GM12891 (cell line): ENCODE data around the gene THPO.
A peak's percentile ranks its signal among the peaks of the same experiment; 100 is the strongest.

Source experiments
- DNase-seq: peaks from one replicate; pipeline ENCODE4 v3.0.0; 2011; ENCODE audit warnings: low spot score; ENCODE audit not compliant: insufficient read length
- FAIRE-seq: peaks from 2 replicates; lab custom pipeline; 2011; peaks lifted over from hg19 to GRCh38; lab: Jason Lieb, UNC
- PAX5 ChIP-seq: IDR thresholded peaks from 2 replicates; pipeline ENCODE4 v1.6.1; 2011; ENCODE audit warnings: low read length, moderate library complexity, mild to moderate bottlenecking; ENCODE audit not compliant: insufficient read depth, severe bottlenecking
- POLR2A ChIP-seq: IDR thresholded peaks from 2 replicates; pipeline ENCODE4 v1.6.1; 2011; ENCODE audit warnings: low read depth, low read length, control low read depth
- POLR2AphosphoS5 ChIP-seq: IDR thresholded peaks from 2 replicates; pipeline ENCODE4 v1.6.1; 2011; ENCODE audit warnings: low read depth, low read length, control low read depth
- POU2F2 ChIP-seq: IDR thresholded peaks from 2 replicates; pipeline ENCODE4 v1.6.1; 2011; ENCODE audit warnings: low read depth, mild to moderate bottlenecking, control low read depth, low read length, moderate library complexity
- SPI1 ChIP-seq: IDR thresholded peaks from 2 replicates; pipeline ENCODE4 v1.6.1; 2011; ENCODE audit warnings: low read depth, low read length, control low read depth
- TAF1 ChIP-seq: IDR thresholded peaks from 2 replicates; pipeline ENCODE4 v1.6.1; 2011; ENCODE audit warnings: low read depth, low read length, control low read depth

THPO gene

DNA sequence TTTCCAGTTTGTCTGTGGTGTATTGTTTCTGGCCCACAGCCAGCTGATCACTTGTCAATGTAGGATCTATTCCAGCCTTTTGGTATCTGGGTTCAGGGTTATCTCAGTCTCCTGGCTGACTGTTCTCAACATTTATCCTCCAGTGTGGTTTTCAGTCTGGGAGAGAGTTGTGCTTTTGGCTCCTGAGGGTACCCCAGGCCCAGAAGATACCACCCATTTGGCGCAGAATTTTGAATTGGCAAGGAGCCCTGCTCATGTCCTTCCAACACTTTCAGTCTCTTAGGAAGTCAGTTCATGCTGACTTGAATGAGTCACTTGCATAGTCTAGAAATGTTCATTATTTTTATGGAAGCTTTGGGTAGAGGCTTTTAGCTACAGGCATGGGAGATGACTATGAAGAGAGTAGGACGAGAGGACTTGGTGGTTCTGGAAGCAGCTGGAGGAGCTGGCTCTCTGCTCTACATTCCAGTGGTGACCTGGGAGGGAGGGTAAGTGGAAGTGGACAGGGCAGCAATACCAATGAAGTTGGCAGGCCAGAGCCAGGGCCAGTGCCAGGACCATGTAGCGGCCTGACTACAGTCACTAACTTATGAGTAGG is 9.3 kb downstream of the THPO start:
- no peak for DNase-seq
- FAIRE-seq = no peak
- TF ChIP-seq SPI1 = no peak
- TF ChIP-seq PAX5 = no peak

DNA sequence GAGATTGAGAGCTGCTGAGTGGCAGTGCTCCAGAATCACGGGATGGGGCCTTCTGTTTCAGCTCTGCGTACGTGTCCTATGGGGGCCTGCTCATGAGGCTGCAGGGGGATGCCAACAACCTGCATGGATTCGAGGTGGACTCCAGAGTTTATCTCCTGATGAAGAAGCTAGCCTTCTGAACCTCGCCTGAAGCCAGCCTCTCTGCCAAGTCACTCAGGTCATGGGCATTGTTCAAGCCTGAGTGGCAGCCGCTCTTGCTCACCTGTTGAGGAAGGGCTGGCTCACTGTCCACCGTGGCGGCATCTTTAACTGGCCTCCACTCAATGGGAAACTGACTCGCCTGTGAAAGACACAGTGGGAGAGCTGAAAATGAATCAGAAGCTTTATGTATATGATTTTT is 9.9 kb downstream of the THPO start:
- no peak for TF ChIP-seq SPI1
- no peak for TF ChIP-seq POLR2A
- no peak for TF ChIP-seq POLR2AphosphoS5
- no peak for TF ChIP-seq PAX5
- no peak for TF ChIP-seq POU2F2
- no peak for TF ChIP-seq TAF1

DNA sequence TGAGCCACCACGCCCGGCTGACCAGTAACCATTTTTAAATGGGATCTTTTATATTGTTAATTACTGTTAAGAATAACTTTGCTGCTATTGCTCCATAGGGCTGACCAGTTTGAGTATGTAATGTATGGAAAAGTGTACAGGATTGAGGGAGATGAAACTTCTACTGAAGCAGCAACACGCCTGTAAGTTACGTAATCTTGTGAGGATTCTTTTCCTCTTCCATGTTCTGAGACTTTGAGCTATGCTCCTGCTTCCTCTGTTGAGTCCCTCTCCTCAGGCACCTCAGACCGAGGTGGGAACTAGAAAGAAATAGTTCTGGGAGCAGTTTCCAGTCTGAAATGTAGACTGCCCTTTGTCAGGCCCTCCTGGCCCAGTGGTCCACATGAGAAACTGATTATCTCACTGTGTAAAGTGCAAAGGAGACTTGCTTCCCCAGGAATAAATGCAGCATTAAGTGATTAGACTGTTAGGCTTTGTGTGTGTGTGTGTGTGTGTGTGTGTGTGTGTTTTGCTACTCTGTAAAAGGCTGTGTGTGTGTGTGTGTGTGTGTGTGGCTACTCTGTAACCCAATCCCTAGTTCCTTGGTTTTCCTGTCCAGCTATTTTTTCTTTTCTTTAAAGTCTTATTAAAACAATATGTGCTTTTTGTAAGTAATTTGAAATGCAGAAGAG is 11.3 kb downstream of the THPO start:
- no peak for DNase-seq
- TF ChIP-seq POU2F2 (no peak), POLR2A (no peak), POLR2AphosphoS5 (no peak), SPI1 (no peak), PAX5 (no peak), TAF1 (no peak)
- no peak for FAIRE-seq

More for the DNA sequence above, 9.9 kb downstream of the THPO start:
- FAIRE-seq (no peak), DNase-seq (no peak)

DNA sequence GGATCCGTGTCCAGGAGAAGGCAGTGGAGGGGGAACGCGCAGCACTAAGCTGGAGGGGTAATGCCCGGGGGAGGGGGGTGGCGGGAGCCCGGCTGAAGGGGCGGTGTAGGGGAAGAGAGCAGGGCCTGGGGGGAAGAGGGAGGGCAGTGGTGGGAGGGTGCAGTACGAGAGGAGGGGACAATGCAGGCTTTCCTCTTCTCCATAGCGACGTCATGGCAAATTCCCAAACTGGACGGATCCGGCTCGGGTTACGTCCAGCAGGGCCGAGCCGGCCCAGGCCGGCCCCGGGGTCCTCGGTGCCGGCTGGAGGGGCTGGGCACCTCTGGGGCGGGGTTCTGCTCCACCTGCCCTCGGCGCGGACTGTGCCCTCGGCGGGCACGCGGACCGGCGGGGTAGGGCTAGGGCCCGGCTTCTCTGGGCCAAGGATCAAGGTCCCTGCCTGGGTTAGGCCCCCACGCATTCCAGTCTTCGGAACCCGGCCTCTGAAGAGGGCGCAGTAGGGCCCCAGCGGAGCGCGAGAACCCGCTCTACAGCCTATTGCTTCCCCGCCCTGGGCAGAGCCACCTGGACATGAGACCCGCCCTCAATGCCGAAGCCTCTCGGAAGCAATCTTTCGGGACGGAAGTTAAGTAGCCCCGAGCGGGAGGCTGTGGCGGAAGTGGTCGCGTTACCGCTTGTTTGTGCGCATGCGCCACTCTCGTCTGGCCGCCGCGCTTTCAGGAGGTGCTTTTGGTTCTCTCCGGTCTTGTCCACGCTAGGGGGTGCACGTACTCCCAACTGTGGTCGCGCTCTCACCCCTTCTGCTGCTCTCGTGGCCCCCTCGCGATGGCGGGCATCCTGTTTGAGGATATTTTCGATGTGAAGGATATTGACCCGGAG is 15.1 kb downstream of the THPO start:
- DNase-seq (peak; percentile 94), FAIRE-seq (peak; percentile 99)
- TF ChIP-seq POU2F2 = no peak
- TF ChIP-seq PAX5 = no peak
- peak; percentile 74; the same call in 1 of the 2 replicates for TF ChIP-seq TAF1
- TF ChIP-seq POLR2A = peak; percentile 90
- TF ChIP-seq POLR2AphosphoS5 = peak; percentile 88
- 0 out of 2 replicates have a peak, but pooled peaks have one; percentile 28 for TF ChIP-seq SPI1

DNA sequence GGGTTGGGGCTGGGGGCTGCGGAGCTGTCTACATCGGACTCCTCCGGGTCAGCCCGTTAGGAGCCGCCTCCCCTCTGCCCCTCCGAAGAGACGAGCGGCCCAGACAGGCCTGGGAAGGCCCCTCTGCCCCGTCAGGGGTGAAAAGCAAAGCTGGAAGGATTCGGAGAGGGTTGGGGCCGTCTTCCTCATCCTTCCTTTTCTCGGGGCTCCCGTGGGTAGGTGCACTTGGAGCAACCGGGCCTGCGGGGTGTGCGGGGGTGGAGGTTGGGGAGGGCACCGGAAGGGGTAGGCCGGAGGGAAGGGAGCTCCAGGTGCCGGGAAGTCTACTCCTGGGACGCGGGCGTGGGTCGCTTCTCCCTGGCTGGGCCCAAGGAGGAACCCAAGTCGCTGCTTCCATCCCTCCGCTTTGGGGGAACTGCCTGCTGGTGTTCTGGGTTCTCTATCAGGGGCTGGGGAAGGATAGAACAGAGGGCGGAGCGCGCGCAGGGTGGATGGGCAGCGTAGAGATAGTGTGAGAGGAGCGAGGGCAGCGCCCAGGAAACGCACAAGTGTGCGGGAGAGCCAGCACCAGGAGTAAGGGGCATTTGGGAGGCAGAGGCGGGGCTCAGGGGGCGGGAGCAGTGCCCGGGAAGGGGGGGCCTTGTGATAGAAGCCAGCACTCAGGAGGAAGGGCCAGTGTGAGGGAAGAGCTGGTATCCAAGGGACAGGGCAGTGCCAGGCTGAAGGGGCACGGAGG is 15.9 kb downstream of the THPO start:
- no peak for DNase-seq
- TF ChIP-seq POLR2AphosphoS5 (no peak), SPI1 (no peak), TAF1 (no peak), POU2F2 (no peak), PAX5 (no peak), POLR2A (no peak)
- FAIRE-seq = peak; percentile 59

DNA sequence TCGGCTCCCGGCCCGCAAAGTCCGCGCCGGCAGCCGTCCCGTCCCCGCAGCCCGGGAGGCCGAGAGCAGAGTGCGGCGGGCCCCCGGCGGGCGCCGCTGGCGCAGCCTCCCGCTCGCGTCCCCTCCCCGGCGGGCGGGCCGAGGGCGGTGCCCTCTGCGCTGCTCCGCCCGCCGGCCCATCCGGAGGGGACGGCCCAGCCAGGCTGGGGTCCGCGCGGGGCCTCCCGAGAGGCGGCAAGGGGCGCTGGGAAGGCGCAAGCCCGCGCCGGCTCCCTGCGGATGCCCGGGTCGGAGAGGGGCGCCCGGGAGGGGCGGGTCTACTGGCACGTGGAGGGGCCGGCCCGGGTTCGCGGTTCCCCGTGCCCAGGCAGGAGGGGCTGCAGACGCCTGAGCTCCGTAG is 16.5 kb downstream of the THPO start, which contains the start of the genes CLCN2 and POLR2H:
CLCN2 (minus strand) TSS at position 74 of the 400 bp plus-strand sequence. CDS start 126 bp downstream, outside the sequence.
POLR2H (plus strand) TSS at position 179 of the 400 bp plus-strand sequence. CDS start 1,783 bp downstream, outside the sequence.
- DNase-seq (no peak), FAIRE-seq (peak; percentile 71)
- TF ChIP-seq PAX5 (no peak), POU2F2 (no peak), TAF1 (no peak), POLR2A (no peak)

DNA sequence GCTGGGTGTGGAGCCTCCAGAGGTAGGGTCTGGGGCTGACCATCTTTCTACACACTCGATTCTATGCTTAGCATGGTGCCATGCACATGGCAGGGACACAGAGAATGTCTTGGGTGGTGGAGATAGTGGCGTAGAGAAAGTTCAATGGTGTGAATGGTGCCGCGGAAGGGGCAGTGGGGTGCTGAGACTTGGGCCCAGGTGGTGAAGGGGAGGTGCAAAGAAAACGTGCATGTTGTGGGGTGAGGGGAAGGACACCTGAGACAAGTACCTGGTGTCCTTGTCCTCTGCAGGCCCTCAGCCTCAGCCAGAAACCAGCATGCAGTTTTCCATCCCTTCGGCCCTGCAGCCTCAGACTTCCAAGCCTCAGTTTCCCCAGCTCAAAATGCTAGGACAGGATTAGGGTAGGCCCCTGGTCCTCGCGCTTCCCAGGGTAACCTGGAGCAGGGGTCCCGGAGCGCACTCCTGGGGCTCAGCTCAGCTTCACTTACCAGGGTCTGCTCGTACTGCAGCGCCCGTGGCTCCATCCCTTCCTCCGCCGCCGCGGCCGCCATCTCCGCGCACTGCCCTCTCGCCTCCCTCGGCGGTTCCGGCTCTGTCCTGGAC is 17.0 kb downstream of the THPO start:
- no peak for TF ChIP-seq POLR2A
- no peak for TF ChIP-seq PAX5
- no peak for TF ChIP-seq SPI1
- TF ChIP-seq POLR2AphosphoS5 = no peak
- no peak for TF ChIP-seq POU2F2
- TF ChIP-seq TAF1 = no peak
- DNase-seq (no peak), FAIRE-seq (peak; percentile 38)

DNA sequence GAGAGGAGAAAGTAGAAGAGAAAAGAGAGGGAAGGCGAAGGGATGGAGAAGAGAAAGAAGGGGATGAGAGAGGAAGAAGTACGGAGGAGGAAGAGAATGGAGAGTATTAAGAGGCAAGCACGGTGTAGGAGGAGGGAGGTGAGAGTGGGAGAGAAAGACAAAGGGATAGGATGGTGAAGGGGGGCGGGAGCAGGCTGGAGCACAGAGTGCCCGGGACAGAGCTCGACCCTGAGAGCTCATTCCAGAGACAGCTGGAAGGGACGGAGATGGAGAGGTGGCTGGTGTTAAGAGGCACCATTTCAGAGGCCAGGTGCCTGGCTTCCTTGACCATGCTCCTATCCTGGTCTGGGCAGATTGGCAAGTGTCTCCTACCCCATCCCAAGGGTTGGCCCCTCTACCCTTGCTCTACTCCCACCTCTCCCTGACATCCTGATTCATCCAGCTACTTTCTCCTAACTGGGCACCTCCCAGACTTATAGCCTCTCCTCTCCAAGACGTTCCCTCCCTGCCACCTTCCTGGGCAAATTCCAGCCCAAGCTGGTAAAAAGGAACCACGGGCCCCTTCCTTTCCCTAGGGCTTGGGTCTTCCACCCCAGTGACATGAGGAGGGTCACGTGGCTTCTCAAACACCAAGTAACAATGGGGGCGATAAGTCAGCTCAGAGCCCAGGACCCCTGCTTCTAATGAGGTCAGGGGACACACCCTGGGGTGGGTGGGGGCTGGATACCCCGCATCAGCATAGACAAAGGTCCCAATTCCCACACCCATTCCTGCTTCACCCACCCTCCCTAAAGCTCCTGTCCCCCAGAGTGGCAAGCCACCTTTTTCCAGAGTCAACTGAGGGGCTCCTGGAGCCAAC is 17.7 kb downstream of the THPO start:
- DNase-seq (no peak), FAIRE-seq (no peak)
- TF ChIP-seq POU2F2 (no peak), SPI1 (no peak), POLR2A (no peak), POLR2AphosphoS5 (no peak), TAF1 (no peak), PAX5 (no peak)

DNA sequence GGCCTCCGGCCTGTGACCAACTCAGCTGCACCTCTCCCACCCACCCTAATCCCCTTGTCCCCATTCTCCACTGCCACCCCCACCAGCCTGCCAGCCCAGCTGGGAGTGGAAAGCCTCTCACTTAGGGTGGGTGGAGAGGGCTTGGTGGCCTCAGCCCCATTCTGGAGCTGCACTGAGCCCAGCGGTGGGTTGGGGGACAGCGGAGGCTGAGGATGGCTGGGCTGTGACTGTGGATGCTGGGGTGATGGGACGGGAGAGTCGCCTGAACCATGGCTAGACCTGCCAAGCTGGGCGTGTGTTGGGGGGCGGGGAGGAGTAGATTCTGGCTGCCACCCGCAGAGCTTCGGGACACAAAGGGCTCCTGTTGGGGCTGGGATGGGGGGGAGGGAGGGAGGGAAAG is 18.4 kb downstream of the THPO start:
- no peak for FAIRE-seq
- TF ChIP-seq POLR2A = no peak
- TF ChIP-seq TAF1 = no peak
- no peak for TF ChIP-seq PAX5
- TF ChIP-seq POU2F2 = no peak
- TF ChIP-seq POLR2AphosphoS5 = no peak
- no peak for TF ChIP-seq SPI1

More for the DNA sequence above, 18.4 kb downstream of the THPO start:
- no peak for DNase-seq
